K562 (cell line): ENCODE measurements around the gene TNPO3. TPM values are rescaled to one million over a fixed set of nuclear protein-coding genes. Genes with fewer than 3 reads are reported as not detected.
A peak's percentile ranks its signal among the peaks of the same experiment; 100 is the strongest.

Source experiments
- CREB3L1 ChIP-seq: fragments of 450-650 bp; IDR thresholded peaks from 2 replicates; pipeline ENCODE4 v1.6.1; 2014; ENCODE audit warnings: low read depth, mild to moderate bottlenecking, moderate library complexity, borderline replicate concordance
- DMBX1 ChIP-seq: fragments of 250-450 bp; sonication (Bioruptor Pico); IDR thresholded peaks from 2 replicates; pipeline ENCODE4 v1.8.0; 2022; ENCODE audit warnings: inconsistent platforms, mild to moderate bottlenecking, moderate library complexity, borderline replicate concordance
- E2F1 ChIP-seq: sonication (generic); formaldehyde crosslinking; IDR thresholded peaks from 2 replicates; pipeline ENCODE4 v1.8.1; 2023; ENCODE audit warnings: mild to moderate bottlenecking, missing genetic modification reagents, moderate library complexity
- FOS ChIP-seq: IDR thresholded peaks from 3 replicates; pipeline ENCODE4 v1.6.1; 2011; ENCODE audit not compliant: insufficient read length; ENCODE audit errors: extremely low read depth
- HINFP ChIP-seq: fragments of 450-650 bp; conservative IDR thresholded peaks from 2 replicates; pipeline ENCODE4 v1.6.1; 2016; ENCODE audit warnings: missing genetic modification characterization, low read depth, mild to moderate bottlenecking, control low read depth, missing compliant biosample characterization
- KDM1A ChIP-seq, 2 experiments: fragments of 450-650 bp; IDR thresholded peaks; 2 replicates each; pipeline ENCODE4 v1.6.1; 2016; ENCODE audit warnings: mild to moderate bottlenecking in 2 of 2
- KDM2B ChIP-seq: fragments of 250-450 bp; sonication (Bioruptor Pico); IDR thresholded peaks from 2 replicates; pipeline ENCODE4 v1.8.0; 2021; ENCODE audit warnings: mild to moderate bottlenecking, moderate library complexity
- PPARD ChIP-seq: fragments of 250-450 bp; sonication (Bioruptor Pico); IDR thresholded peaks from 2 replicates; pipeline ENCODE4 v1.8.0; 2022; ENCODE audit warnings: inconsistent platforms, mild to moderate bottlenecking, moderate library complexity
- TGIF2 ChIP-seq: sonication (generic); formaldehyde crosslinking; IDR thresholded peaks from 2 replicates; pipeline ENCODE4 v1.8.1; 2022; ENCODE audit warnings: mild to moderate bottlenecking, missing genetic modification reagents, moderate library complexity
- ZNF318 ChIP-seq, 2 experiments: fragments of 450-650 bp; IDR thresholded peaks; 2 replicates each; pipeline ENCODE4 v1.6.1; 2016; ENCODE audit warnings: mild to moderate bottlenecking in 2 of 2, borderline replicate concordance in 1 of 2, low read depth in 1 of 2, moderate library complexity in 1 of 2
- ZNF444 ChIP-seq: fragments of 250-450 bp; sonication (Bioruptor Pico); IDR thresholded peaks from 2 replicates; pipeline ENCODE4 v1.4.0; 2020; ENCODE audit warnings: mild to moderate bottlenecking, moderate library complexity
- ZNF511 ChIP-seq: sonication (generic); formaldehyde crosslinking; IDR thresholded peaks from 2 replicates; pipeline ENCODE4 v1.8.0; 2022; ENCODE audit warnings: mild to moderate bottlenecking, missing genetic modification reagents
- polyA plus RNA-seq, 8 experiments: library from polyadenylated mRNA; depleted of rRNA in 4 of 8; stranded (reverse) in 5 of 8; unstranded in 3 of 8; fragments of >200 nt; fragmentation: Nextera tagmentation in 2 of 8; fragmentation: Illumina TruSeq in 1 of 8; extraction: Ambion mirVana in 2 of 8; extraction: Trizol in 1 of 8; gene quantifications; 2 replicates each; pipeline versions ENCODE4 v1.2.1 to v1.2.3, GENCODE V29; 2011 to 2014; ENCODE audit warnings: inconsistent platforms in 1 of 8, missing spikeins in 1 of 8
- total RNA-seq, 7 experiments: library from RNA; depleted of rRNA in 6 of 7; stranded (reverse); fragments of >200 nt in 6 of 7; fragmentation: Illumina TruSeq in 2 of 7; extraction: Trizol in 2 of 7; gene quantifications; 2 replicates each; pipeline versions ENCODE4 v1.2.1 to v1.2.3, GENCODE V29; 2011 to 2021; ENCODE audit warnings: low replicate concordance in 1 of 7

The TNPO3 gene
- total and polyA plus RNA-seq, 9 of the 15 experiments (the other 6 are each of a cell fraction or from before 2014, with no cell fraction given): 35.8 to 125 (median 110) TPM

- peak; percentile 98 for TF ChIP-seq ZNF511 (CRISPR knock-in tag)
- peak in 1 of 2 experiments; percentile 61; a peak in 2 of 4 replicates for TF ChIP-seq KDM1A (IDR thresholded peaks at IDR 0.05)
- TF ChIP-seq ZNF318 (IDR thresholded peaks at IDR 0.05; ENCODE audit: borderline replicate concordance in 1 of 2, low read depth in 1 of 2): 0 out of 4 replicates have a peak, but pooled peaks of 1 of the 2 experiments have one; percentile 61
- TF ChIP-seq HINFP: no peak
- TF ChIP-seq CREB3L1: peak; percentile 90
- peak; percentile 85 for TF ChIP-seq E2F1 (CRISPR knock-in tag)
- TF ChIP-seq PPARD (CRISPR knock-in tag): no peak
- TF ChIP-seq TGIF2: peak; percentile 61; the same call in 1 of the 2 replicates
- no peak for TF ChIP-seq ZNF444 (CRISPR knock-in tag)
- peak; percentile 86 for TF ChIP-seq DMBX1
- TF ChIP-seq FOS: no peak
- TF ChIP-seq KDM2B (CRISPR knock-in tag): 0 out of 2 replicates have a peak, but pooled peaks have one; percentile 17
Observed at GRCh38 chr7:129054438-129055293, at the start of gene TNPO3 (continued).
